Measurements from ENCODE around the gene LAMC1. TPM values are rescaled to one million over a fixed set of nuclear protein-coding genes. Genes with fewer than 3 reads are reported as not detected.

The LAMC1 gene
- total and polyA plus RNA-seq, 10 of the 15 experiments (the other 5 are each of a cell fraction or from before 2014, with no cell fraction given): 4.6 to 51.4 (median 25.6) TPM

- no peaks in the 10 kb centered on the region for H3K36me3 ChIP-seq (ENCODE audit: control insufficient read depth in 2 of 2, insufficient read depth in 2 of 2, low read length in 1 of 2)
- no peak overlapping the region for H3K27ac ChIP-seq (ENCODE audit: control insufficient read depth, insufficient read depth)
- intact Hi-C loops (cut with micrococcal nuclease; ENCODE audit: unreplicated experiment): no loop called here
- H3K4me1 ChIP-seq (ENCODE audit: control insufficient read depth, insufficient read depth, low read length): peaks cover 12% of the 10 kb centered on the region; the same call in 1 of the 2 replicates
- ChIA-PET RAD21 (ENCODE audit: unreplicated experiment) (no interaction called here), SMC1A (ENCODE audit: uncharacterized antibody, unreplicated experiment) (interaction anchor here (1.3 to 2.8 kb wide), 3 partner anchors 10 to 99 kb away, joined by 3 to 20 read pairs (median 10); no protein-coding TSS in a partner anchor), POLR2A (no interaction called here), CTCF (interaction anchor here (1.0 to 2.3 kb wide), 5 partner anchors 8 to 219 kb away, joined by 3 to 5 read pairs (median 3); no protein-coding TSS in a partner anchor)
- no peak overlapping the region for H2AFZ ChIP-seq (ENCODE audit: control insufficient read depth, low read depth, low read length)
- BruUV-seq (replicated peaks): no TSS peak
- H3K9ac ChIP-seq (ENCODE audit: control insufficient read depth, insufficient read depth, low read length): no peak overlapping the region
- no peaks in the 10 kb centered on the region for H3K27me3 ChIP-seq (replicated peaks in 1 of 2; ENCODE audit: control insufficient read depth in 2 of 2, insufficient read depth in 2 of 2, low read length in 1 of 2)
- FAIRE-seq (no peak), ATAC-seq (no peak), DNase-seq (ENCODE audit: low read depth, low spot score) (no peak)
- no peaks in the 10 kb centered on the region for H3K9me3 ChIP-seq (replicated peaks; ENCODE audit: control insufficient read depth, insufficient read depth, low read length)
- in situ Hi-C loops (cut with MboI): no loop called here
- H4K20me1 ChIP-seq (ENCODE audit: control insufficient read depth, insufficient read depth): no peaks in the 10 kb centered on the region
- no peaks in the 10 kb centered on the region; the same call in 1 of the 2 replicates for H3K79me2 ChIP-seq (ENCODE audit: control insufficient read depth, insufficient read depth, low read length)
- H3K4me2 ChIP-seq (ENCODE audit: control insufficient read depth, insufficient read depth): no peak overlapping the region
- no peak for TF ChIP-seq ELK1 (IDR thresholded peaks at IDR 0.05; ENCODE audit: low read depth, low read length)
- TF ChIP-seq ATF2 (IDR thresholded peaks at IDR 0.05; ENCODE audit: low read length): no peak
- no peak for TF ChIP-seq MTA2 (IDR thresholded peaks at IDR 0.05; ENCODE audit: low read depth)
- TF ChIP-seq NRF1 (conservative IDR thresholded peaks at IDR 0.05; ENCODE audit: low read depth, low read length): no peak
- no peak for TF ChIP-seq SUPT20H (IDR thresholded peaks at IDR 0.05; ENCODE audit: borderline replicate concordance, control insufficient read depth, low read depth, low read length)
- no peak for TF ChIP-seq NBN (IDR thresholded peaks at IDR 0.05)
- WGBS (ENCODE audit: insufficient coverage, insufficient replicate concordance, low lambda C conversion rate, missing lambda C conversion rate): 65% methylated on average over 2 of the region's 2 CpGs
- no peak overlapping the region for H3K4me3 ChIP-seq
Observed at GRCh38 chr1:183087001-183087400, 63.8 kb downstream of the LAMC1 start.
